ENCODE results near the gene CFAP20DC. TPM values are rescaled to one million over a fixed set of nuclear protein-coding genes. Genes with fewer than 3 reads are reported as not detected.

CFAP20DC gene
- total and polyA plus RNA-seq, 2 of the 8 experiments (the other 6 are each of a cell fraction or from before 2014, with no cell fraction given): 2.2 to 2.8 TPM

DNA sequence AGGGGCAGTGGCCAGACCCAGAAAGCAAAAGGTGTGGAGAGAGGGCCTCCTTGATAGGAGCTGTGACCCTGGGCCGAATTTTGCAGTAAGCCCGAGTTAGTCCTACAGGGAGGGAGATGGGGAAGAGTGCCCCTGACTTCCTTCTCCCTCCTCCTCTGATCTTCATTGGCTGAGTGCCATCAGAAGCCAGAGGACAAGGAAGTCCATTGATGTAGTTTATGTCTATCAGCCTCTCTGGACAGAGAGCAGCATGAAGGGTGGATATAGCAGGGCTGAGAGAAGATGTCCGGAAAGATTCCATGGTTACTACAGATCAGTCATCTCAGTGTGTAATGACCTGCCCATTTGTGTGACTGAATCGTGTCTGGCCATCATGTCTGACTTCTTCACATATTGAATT, 280.8 kb downstream of the CFAP20DC start:
- Histone ChIP-seq H4K5ac (ENCODE audit: insufficient read length, low read depth, low read length) (no peak overlapping the region), H3K4me3 (ENCODE audit: extremely low read depth in 1 of 4, insufficient read depth in 2 of 4, low read depth in 3 of 4, low read length in 4 of 4) (no peak overlapping the region)
- TF ChIP-seq, protein P1, sequence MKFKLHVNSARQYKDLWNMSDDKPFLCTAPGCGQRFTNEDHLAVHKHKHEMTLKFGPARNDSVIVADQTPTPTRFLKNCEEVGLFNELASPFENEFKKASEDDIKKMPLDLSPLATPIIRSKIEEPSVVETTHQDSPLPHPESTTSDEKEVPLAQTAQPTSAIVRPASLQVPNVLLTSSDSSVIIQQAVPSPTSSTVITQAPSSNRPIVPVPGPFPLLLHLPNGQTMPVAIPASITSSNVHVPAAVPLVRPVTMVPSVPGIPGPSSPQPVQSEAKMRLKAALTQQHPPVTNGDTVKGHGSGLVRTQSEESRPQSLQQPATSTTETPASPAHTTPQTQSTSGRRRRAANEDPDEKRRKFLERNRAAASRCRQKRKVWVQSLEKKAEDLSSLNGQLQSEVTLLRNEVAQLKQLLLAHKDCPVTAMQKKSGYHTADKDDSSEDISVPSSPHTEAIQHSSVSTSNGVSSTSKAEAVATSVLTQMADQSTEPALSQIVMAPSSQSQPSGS (IDR thresholded peaks at IDR 0.05; ENCODE audit: low read length): no peak
- TF ChIP-seq BACH1 (IDR thresholded peaks at IDR 0.05; ENCODE audit: low read length) (no peak), JUND (IDR thresholded peaks at IDR 0.05; ENCODE audit: low read length) (no peak), RBBP5 (IDR thresholded peaks at IDR 0.05; ENCODE audit: borderline replicate concordance, low read depth, low read length) (no peak), EGR1 (IDR thresholded peaks at IDR 0.05; ENCODE audit: borderline replicate concordance, low read depth, low read length) (no peak), CHD1 (IDR thresholded peaks at IDR 0.05; ENCODE audit: low read depth, low read length) (no peak), JUN (IDR thresholded peaks at IDR 0.05; ENCODE audit: low read depth, low read length) (no peak), SIX5 (IDR thresholded peaks at IDR 0.05; ENCODE audit: low read depth, low read length) (no peak), SIN3A (conservative IDR thresholded peaks at IDR 0.05 in 1 of 2, IDR thresholded peaks at IDR 0.05 in 1 of 2; ENCODE audit: low read depth in 1 of 2, low read length in 2 of 2) (no peak), CBX8 (IDR thresholded peaks at IDR 0.05; ENCODE audit: borderline replicate concordance, low read depth, low read length) (no peak)
- TF ChIP-seq, protein P2, sequence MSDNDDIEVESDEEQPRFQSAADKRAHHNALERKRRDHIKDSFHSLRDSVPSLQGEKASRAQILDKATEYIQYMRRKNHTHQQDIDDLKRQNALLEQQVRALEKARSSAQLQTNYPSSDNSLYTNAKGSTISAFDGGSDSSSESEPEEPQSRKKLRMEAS (IDR thresholded peaks at IDR 0.05): no peak
- TF ChIP-seq, protein P3, sequence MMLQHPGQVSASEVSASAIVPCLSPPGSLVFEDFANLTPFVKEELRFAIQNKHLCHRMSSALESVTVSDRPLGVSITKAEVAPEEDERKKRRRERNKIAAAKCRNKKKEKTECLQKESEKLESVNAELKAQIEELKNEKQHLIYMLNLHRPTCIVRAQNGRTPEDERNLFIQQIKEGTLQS (IDR thresholded peaks at IDR 0.05; ENCODE audit: insufficient read depth, low read depth, low read length): no peak

More for the DNA sequence above, 280.8 kb downstream of the CFAP20DC start:
- Histone ChIP-seq H3K27ac (ENCODE audit: low read depth, low read length) (no peak overlapping the region), H3K9me3 (ENCODE audit: insufficient read depth in 2 of 2, low read depth in 1 of 2, low read length in 1 of 2) (peaks cover 14% of the 10 kb centered on the region in 2 experiments), H3K23me2 (ENCODE audit: low read depth, low read length) (no peaks in the 10 kb centered on the region), H4K20me1 (replicated peaks in 1 of 2; ENCODE audit: control insufficient read depth in 1 of 2, insufficient read depth in 2 of 2, low read length in 2 of 2) (no peaks in the 10 kb centered on the region), H3K79me2 (ENCODE audit: control insufficient read depth in 1 of 2, insufficient read depth in 2 of 2, low read length in 2 of 2) (no peaks in the 10 kb centered on the region), H2AFZ (ENCODE audit: low read length) (no peak overlapping the region), H3K27me3 (replicated peaks in 1 of 4; ENCODE audit: control insufficient read depth in 3 of 4, extremely low read depth in 1 of 4, insufficient read depth in 3 of 4, low read length in 3 of 4) (no peaks in the 10 kb centered on the region), H3K14ac (ENCODE audit: insufficient read length) (no peak overlapping the region), H3K18ac (ENCODE audit: extremely low read depth, low read length) (no peak overlapping the region), H3K36me3 (ENCODE audit: control insufficient read depth in 2 of 4, insufficient read depth in 4 of 4, low read length in 3 of 4) (peaks cover 0 to 6% (median 0%) of the 10 kb centered on the region in 4 experiments; a peak in 2 of 8 replicates), H3K4me1 (replicated peaks in 1 of 4; ENCODE audit: control insufficient read depth in 3 of 4, insufficient read depth in 4 of 4, low read length in 3 of 4) (no peaks in the 10 kb centered on the region), H4K91ac (replicated peaks; ENCODE audit: insufficient read length, low read length) (no peak overlapping the region), H3K79me1 (ENCODE audit: low read depth, low read length) (no peaks in the 10 kb centered on the region), H2BK5ac (ENCODE audit: low read depth, low read length) (no peak overlapping the region), H2BK12ac (ENCODE audit: low read depth, low read length) (no peak overlapping the region), H3K56ac (replicated peaks; ENCODE audit: insufficient read length, low read depth, low read length) (no peak overlapping the region), H3K9ac (replicated peaks in 1 of 4; ENCODE audit: extremely low read depth in 1 of 4, low read depth in 3 of 4, low read length in 3 of 4) (no peak overlapping the region), H2BK20ac (ENCODE audit: low read length) (no peak overlapping the region), H2BK120ac (replicated peaks; ENCODE audit: low read depth, low read length) (no peak overlapping the region), H3K23ac (ENCODE audit: insufficient read length) (no peak overlapping the region), H4K8ac (ENCODE audit: extremely low read depth, insufficient read depth, low read length) (no peak overlapping the region), H2AK5ac (ENCODE audit: low read depth, low read length) (no peak overlapping the region), H3K4ac (replicated peaks; ENCODE audit: insufficient read length, low read depth, low read length) (no peak overlapping the region), H3K4me2 (ENCODE audit: insufficient read depth in 1 of 2, low read depth in 2 of 2, low read length in 2 of 2) (no peak overlapping the region), H2BK15ac (ENCODE audit: low read length) (no peak overlapping the region)
- WGBS, 2 experiments (ENCODE audit: extremely low coverage in 1 of 2, insufficient coverage in 1 of 2, insufficient read length in 1 of 2, insufficient replicate concordance in 2 of 2, low coverage in 1 of 2, low lambda C conversion rate in 2 of 2, missing lambda C conversion rate in 1 of 2): 88% methylated on average over 4 of the region's 4 CpGs; no CpG with 5 or more reads in 1 of the 2 experiments
- FAIRE-seq: no peak
- POLR2A ChIA-PET (ENCODE audit: partially characterized antibody): no interaction called here
- DNase-seq (ENCODE audit: low read depth in 1 of 2, low spot score in 2 of 2): no peak
- CTCF ChIA-PET (ENCODE audit: partially characterized antibody): no interaction called here

Data from H1 (cell line).